OCI-M2 (cell line): ENCODE measurements around the gene ACVRL1.

Source experiments
- DNase-seq: peaks from one replicate; lab custom pipeline; 2025; ENCODE audit not compliant: unreplicated experiment; lab: John Stamatoyannopoulos, UW

The ACVRL1 gene

DNA sequence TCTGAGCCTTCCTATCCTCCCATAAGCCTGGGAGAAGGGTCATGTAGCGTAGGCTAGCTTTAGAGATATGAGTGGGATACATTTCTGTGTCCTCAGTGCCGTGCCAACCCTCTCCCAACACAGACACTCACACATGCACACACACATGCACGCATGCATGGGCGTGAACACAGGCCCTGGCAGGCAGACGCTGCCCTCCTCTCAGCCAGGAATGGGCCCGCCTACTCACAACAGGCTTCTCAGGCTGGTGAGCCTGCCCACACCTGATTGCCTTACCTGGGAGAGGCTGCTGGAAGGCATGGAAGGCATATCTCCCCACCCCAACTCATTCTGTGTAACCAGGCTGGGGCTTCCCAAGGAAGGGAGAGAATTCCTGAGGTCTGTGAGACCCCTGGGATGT is 31.4 kb downstream of the ACVRL1 start:
- no peak for DNase-seq

DNA sequence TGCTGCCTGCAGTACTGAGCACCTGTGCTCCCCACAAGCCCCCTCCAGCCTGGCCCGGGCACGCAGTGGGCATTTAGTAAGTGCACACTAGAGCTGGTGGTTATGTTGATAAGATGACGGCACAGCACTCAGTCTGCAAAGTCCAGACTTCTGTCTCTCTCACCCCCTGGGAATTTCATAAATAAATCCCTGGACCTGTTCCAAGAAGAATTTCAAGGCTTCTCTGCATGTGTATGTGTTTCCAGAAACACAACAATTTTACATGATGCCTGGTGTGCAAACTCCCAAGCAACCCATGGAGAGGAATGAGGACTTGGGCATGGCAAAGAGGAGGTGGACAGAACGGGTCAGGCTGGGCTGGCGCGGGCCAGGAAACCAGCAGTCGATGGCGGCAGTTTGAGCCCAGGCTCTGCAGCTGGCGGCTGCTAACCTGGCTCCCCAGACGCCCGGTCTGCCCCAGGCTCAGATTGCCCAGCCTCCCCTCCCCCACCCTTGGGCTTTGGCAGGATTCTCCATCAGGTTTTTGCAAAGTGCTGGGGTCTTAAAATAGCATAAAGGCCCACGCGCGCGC is 33.8 kb downstream of the ACVRL1 start:
- DNase-seq: no peak

DNA sequence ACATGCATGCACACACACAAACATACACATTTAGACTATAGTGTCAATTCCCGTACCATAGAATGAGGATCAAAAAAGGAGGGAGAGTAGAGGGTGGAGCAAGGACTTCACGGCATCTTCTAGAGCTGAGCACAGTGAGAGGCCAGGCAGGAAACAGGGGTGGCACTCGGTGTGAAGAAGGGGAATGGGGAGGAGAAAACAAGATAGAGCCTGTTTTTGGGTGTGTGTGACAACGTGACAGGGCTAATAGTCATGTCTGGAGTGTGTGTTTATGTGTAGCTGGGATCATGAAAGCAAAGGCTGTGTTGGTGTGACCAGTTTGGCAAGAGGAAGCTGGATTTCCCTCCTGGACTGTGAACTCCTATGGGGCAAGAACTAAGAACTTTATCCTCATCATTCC is 34.3 kb downstream of the ACVRL1 start:
- DNase-seq: no peak

DNA sequence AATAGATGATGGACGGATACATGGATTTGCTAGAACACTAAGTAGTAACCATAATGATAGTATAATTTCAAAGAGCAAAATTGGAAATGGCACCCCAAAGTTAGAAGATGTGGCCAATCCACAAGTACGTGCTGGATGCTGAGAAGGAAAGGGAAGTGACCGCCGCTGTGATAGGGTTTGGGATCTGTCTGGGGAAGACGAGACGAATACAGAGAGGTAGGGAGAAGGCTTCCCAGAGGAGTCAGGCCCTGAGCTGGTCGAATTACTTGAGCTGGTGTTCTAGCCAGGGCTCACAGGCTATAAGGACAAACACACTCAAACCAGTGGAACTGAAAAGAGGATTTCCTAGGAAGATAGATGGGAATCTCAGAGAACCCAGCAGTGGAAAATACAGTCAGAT is 34.8 kb downstream of the ACVRL1 start:
- DNase-seq: no peak

DNA sequence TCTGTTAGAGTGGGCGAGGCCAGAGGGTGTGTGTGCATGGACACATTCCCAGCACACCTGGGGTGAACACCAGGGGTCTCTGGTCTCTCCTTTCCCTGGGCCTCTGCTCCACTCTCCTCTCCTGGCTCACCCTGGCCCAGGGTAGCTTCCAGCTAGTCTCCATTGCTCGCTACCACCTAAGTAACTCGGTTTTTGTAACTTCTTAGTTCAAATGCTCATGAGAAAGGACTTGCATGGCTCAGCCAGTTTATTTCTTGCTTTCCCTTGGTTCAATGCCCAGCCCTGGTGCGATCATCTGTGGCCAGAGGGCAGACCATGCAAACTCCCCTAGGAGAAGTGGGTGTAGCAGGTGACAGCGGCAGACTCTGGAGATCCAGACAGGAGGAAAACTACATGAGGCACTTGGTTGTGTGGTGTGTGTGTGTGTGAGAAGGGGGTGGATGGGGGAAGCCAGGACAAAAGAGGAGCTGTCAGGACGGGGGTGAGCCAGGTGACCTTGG is 35.2 kb downstream of the ACVRL1 start:
- no peak for DNase-seq

DNA sequence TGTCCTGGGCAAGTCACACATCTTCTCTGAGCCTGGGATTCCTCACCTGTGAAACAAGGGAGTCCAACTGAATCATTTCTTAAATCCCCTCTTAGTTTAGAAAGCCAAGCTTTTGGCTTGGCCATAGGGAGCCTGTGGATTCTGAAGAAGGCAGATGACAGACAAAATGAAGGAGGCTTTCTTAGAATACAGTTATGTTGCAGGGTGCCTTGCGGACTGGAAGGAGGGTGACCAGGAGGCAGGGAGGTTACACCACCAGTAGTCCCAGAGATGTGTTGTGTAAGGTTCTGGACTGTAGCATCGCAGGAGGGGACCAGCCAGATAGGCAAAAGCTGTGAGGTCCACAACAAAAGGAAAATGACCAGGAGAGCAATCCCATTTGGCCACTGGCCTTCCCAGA is 36.0 kb downstream of the ACVRL1 start:
- no peak for DNase-seq

DNA sequence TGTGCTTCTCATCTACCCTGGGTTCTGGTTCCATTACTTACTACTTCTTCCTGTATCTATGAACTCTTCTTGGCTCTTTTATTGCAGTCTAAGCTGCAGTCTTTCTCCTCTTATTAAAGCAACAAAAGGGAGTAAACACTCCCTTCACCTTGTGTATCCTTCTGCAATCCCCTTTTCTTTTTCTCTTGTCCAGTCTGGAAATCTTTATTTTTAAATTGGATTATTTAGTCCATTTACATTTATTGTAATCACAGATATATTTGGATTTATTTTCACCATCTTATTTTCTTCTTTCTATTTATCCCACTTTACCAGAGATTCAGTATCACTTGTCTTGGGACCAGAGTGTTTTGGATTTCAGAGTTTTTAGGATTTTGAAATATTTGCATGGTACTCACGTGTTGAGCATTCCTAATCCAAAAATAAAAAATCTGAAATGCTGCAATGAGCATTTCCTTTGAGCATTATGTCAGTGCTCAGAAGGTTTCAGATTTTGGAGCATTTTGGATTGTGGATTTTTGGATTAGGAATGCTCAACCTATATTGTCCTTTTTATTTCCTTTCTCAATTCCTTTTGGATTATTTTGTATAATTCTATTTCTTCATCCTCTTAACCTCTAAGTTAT is 37.4 kb downstream of the ACVRL1 start:
- no peak for DNase-seq

DNA sequence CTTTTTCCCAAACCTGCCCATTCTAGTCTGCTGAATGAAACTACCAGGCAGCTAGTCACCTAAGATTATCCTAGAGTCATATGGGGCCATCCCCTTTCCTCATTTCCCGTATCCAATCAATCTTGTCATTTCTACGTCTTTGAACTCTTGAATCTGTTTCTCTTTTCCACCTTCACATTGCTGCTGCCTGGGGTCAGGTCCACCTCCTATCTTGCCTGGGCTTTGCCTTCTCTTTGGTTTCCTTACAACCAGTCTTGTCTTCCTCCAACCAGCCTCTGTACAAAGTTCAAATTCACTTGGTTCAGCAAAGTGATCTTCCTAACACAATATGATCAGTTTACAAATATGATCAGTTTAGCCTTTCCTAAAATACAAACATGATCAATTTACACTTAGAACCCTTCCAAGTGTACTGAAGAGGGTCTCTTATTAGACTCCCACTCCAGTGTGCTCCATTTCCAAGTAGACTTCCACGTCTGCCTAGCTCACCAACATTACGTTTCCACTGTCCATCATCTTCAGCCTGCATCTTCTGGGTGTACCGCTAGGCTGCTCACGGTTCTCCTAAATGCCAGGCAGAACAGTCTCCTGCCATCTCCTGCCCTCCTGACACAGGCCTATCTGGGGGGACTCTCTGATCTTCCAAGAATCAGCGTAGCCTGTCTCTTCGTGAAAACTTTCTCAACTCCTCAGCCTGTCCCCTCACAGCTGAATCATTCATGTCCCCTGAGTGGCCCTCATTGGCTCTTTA is 40.1 kb downstream of the ACVRL1 start:
- DNase-seq: no peak

DNA sequence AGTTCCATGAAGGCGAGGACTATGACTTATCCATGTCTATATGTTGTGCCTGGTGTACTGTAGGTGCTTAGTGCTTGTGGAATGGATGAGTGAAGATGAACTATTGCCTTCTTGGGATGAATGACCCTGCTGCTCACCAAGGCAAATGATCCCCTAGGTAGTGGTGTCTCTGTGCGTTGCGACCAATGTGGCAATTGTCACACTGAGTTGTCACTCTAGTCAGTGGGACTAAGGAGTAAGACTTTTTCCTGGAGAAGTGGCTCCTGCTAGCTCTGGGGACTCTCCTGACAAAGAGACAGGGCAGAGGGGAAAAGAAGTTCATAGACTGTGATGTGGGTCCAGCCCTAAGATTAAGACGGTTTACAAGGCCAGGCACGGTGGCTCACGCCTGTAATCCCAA is 40.8 kb downstream of the ACVRL1 start:
- no peak for DNase-seq

DNA sequence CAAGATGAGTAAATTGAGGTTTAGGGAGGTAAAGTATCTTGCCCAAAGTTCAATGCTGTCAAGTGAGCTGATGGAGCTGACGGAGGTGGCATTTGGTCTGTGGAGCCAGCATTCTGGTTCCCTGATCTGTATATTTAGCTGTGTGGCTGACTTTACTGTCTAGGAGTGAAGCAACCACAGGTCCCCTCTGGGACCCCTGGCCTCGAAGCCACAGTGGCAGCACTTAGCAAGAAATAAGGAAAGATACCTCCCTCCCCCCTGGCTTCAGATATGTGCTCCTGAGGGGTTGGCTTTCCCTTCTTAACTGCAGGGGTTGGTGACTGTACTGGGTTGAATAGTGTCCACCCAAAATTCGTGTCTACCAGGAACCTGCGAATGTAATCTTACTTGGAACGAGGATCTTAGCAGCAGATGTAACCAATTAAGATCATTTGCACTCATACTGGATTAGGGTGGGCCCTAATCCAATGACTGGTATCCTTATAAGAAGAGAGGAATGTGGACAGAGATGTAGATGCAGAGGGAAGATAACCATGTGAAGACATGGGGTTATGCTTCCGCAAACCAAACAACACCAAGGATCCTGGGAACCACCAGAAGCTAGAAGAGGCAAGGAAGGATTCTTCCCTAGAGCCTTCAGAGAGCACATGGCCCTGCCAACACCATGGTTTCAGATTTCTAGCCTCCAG is 42.2 kb downstream of the ACVRL1 start:
- no peak for DNase-seq

DNA sequence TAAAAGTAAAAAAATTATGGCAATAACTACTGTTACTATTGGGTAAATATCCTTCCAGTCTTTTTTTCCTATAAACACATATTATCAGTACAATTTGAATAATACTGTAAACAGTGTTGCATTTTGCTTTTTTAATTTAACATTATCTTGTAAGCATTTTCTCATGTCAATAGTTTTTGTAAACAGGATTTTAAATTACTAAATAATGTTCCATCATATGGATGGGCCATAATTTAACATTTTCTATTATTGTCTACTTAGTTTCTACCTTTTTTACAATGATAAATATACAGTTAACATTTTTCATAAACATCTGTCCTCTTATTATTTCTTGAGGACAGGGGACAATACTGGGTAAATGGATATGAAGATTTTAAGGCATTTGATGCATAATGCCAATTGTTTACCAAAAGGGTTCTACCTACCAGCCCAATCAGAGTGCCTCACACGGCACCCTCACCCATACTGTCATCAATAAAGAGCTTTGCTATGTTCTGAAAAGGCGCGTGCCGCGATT is 43.4 kb downstream of the ACVRL1 start:
- DNase-seq: no peak

DNA sequence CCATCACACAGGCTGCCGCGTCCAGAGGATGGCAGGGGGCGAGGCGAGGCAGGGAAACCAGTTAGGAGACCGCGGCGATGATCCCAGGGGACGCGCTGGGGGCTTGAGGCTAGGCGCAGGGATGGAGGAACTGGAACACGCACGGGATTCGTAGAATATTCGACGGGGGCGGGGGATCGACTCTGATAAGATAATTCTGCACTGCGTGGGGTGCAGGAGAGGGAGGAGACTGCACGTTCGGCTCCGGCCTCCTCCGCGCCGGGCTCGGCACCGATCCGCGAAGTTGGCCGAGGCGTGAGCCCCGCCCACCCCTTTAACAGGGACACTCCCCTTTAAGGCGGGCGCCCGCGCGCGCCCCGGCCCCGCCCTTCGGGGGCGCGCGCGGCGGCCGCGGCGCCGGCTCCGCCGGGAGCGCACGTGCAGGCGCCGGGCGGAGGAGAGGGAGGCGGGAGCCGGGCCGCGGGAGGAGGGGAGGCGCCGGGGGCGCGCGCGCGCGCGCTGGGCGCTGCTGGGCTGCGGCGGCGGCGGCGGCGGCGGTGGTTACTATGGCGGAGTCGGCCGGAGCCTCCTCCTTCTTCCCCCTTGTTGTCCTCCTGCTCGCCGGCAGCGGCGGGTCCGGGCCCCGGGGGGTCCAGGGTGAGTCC is 44.0 kb downstream of the ACVRL1 start, which contains the start of gene ACVR1B:
Gene ACVR1B, plus strand, starts transcription at position 501 of the 644 bp plus-strand sequence. Its CDS starts 45 bp downstream, at position 546.
- no peak for DNase-seq

DNA sequence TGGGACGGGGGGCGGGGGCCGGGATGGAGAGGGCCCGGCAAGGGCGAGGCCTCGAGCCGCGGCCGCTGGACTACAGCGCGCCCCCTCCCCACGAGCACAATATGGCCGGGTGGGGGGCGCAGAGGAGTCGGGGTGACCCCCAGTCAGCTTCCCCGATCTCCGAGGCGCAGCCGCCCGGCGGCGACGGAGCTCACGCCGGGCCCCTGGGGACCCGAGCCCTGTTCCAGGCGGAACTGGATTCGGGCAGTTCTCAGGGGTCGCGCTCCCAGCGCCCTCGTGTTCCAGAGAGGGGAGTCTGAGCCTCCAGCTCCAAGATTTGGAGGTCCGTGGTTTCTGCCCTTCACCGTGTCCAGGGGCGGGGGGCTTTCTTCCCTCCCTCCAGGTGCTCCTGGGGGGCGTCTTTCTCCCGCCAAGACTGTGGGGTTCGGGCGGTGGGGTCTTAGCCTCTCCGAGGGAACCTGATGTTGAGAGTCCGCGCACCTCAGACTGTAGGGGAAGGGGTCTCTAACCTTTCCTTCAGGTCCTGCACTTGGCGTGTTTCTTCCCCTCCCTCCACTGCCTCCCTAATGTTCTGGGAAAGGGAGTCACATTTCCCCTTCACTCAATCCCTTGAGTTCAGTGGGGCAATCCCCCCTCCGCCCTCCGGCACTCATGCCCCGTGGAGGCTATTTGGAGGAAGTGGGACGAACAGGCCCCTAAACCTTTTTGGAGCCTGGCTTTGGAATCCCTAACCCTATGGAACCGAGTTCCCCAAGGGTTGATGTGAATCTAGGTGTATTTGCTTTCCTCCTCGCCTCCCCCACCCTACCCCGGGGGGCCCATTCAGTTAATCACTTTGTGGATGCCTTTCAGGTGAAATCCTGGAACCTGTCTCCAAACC is 44.8 kb downstream of the ACVRL1 start:
- no peak for DNase-seq

DNA sequence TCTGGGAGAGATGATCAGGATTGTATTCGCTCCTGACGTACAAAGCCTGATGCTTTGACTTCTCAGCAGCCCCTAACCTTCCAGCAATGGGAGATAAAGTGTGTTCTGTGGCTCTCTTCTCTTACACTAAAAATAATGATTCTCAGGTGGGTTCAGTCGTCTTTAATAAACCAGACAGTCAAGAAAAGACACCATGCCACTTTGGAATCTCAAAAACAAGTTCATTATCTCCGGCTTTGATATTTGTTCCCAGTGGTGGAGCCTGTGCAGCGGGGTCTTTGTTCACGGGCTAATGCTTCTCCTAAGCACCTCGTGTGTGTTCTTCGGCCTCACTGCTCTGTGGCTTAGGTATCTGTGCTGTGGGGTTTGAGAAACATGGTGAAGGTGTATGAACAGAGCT is 45.8 kb downstream of the ACVRL1 start:
- DNase-seq: no peak

DNA sequence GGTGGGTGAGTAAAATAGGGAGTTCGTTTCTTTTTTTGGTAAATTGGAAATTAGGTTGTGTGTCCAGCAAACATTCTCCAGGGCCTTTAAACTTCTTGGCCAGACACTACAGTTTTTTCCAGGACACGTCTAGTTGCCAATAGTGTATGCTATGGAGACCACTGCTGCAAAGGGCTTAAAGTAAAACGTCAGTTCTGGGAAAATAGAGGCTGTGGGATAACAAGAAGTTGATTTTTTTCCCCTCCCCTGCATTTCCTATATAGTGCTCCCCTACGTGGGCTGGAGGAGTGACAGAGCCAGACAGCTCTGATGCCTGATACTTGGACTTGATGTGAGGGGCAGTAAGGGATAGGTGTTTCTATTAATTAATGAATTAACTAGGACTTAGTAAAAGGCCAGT is 46.6 kb downstream of the ACVRL1 start:
- no peak for DNase-seq

DNA sequence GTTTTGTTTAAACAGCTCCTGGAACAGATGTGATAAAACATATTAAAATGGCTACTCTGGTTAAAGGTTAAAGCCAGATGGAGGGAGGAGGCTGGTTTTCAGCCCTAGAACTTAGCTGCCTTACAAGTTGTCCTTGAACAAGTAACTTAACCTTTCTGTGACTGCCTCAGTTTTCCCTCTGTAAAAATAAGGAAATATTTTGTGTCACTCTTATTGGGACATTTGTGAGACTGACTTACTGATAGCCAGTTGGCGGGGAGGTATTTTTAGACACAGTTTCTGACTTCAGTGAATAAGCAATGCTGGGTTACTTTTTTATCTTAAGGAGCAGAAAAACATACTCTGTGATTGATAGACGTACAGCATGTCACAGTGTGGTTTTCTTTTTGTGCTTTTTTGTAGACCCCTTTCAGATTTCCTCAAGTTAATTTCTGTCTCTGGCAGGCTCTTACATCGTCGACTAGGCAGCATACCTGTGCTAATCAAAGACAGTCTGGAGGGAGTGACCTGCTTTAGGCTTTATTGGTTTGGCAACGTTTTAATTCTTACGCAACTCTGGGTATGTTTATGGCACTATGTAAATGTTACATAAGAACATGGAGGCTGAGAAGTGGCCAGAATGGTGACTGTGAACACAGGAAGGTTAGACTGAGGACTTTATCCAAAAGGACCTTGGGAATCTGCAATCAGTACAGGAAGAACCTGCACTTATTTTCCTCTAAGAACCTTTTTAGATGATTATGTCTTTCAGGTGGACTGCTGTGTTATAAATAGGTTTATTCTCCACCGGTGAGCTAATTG is 47.5 kb downstream of the ACVRL1 start:
- no peak for DNase-seq

DNA sequence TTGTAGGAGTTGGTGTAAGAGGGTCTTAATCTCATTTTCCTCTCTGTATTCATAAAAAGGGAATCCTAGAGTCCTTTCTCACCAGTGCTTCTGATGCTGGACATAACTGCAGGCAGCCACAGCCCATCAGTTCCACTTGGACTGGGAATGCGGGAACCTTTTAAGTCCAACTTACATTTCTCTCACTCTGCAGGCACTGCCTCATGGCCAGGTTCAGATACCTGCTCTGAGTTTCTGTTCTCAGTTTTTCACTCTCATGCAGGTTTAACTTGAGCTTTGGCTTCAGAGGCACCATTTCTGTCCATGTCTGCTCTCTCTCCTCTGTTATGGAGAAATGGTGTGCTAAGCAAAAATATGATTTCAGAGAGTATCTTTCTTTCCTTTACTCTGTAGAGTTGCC is 48.4 kb downstream of the ACVRL1 start:
- no peak for DNase-seq

DNA sequence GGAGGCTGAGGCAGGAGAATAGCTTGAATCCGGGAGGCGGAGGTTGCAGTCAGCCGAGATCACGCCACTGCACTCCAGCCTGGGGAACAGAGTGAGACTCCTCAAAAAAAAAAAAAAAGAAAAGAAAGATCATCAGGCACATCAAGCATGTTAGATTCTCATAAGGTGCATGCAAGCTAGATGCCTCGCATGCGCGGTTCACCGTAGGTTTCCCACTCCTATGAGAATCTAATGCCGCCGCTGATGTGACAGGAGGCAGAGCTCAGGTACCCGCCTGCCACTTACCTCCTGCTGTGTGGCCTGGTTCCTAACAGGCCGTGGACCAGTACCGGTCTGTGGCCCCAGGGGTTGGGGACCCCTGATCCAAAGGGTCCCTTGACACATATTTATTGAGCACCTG is 51.2 kb downstream of the ACVRL1 start:
- no peak for DNase-seq

DNA sequence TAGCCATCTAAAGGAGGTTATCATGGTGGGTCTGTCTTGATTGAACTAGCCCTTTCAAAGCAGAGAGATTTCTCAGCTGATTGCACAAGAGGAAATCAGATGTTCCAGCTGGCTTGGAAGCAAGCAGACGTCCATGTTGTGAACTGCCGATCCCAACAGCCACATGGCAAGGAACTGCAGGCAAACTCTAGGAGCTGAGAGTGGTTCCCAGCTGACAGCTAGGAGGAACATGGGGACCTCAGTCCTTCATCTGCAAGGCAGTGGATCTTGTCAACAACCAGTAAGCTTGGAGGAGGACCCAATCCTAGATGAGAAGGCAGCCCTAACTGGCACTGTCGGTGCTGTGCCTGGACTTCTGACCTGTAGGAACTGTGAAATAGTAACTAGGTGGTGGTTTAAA is 51.9 kb downstream of the ACVRL1 start:
- DNase-seq: no peak
